Gastroesophageal sphincter (tissue), 4 donors: Measurements from ENCODE around the gene CIB4. TPM values are rescaled to one million over a fixed set of nuclear protein-coding genes. Genes with fewer than 3 reads are reported as not detected.

Source experiments
- ATAC-seq: fragments of 150-250 bp; one replicate; pipeline ENCODE4 v1.9.1; 2016; ENCODE audit warnings: mild to moderate bottlenecking, moderate library complexity
- H3K27ac ChIP-seq, 4 donors: fragments of 200-600 bp; sonication (generic) in 3 of 4; 1 replicate in 3 of 4; 2 replicates in 1 of 4; pipeline ENCODE4 v1.5.1; 2016 to 2019
- H3K27me3 ChIP-seq: fragments of 200-600 bp; sonication (generic); one replicate; pipeline ENCODE4 v1.5.1; 2019
- H3K36me3 ChIP-seq, 2 donors: fragments of 200-600 bp; sonication (generic); one replicate each; pipeline ENCODE4 v1.5.1; 2019; ENCODE audit warnings: control low read depth in 1 of 2
- H3K4me1 ChIP-seq, 3 donors: fragments of 200-600 bp; sonication (generic); 1 replicate in 2 of 3; 2 replicates in 1 of 3; pipeline ENCODE4 v1.5.1; 2016 to 2019; ENCODE audit warnings: control low read depth in 2 of 3
- H3K4me3 ChIP-seq, 2 donors: fragments of 200-600 bp; sonication (generic); one replicate each; pipeline ENCODE4 v1.5.1; 2019; ENCODE audit warnings: mild to moderate bottlenecking in 1 of 2, moderate library complexity in 1 of 2
- H3K9me3 ChIP-seq, 3 donors: fragments of 200-600 bp; sonication (generic); one replicate each; pipeline ENCODE4 v1.5.1; 2017 to 2019; ENCODE audit warnings: control low read depth in 2 of 3
- EP300 ChIP-seq: sonication (generic); formaldehyde crosslinking; IDR thresholded peaks from one replicate; pipeline ENCODE4 v1.6.1; 2017; ENCODE audit warnings: antibody characterized with exemption, mild to moderate bottlenecking
- POLR2A ChIP-seq, 2 donors: fragments of 450-650 bp; IDR thresholded peaks; one replicate each; pipeline ENCODE4 v1.6.1; 2017; ENCODE audit warnings: antibody characterized with exemption in 2 of 2, mild to moderate bottlenecking in 2 of 2, moderate library complexity in 1 of 2
- POLR2AphosphoS5 ChIP-seq: sonication (generic); formaldehyde crosslinking; IDR thresholded peaks from one replicate; pipeline ENCODE4 v1.6.1; 2017; ENCODE audit warnings: antibody characterized with exemption
- WGBS, 2 donors: methylation state at CpG; one replicate each; pipeline ENCODE4 v1.1.5; 2018; ENCODE audit warnings: low coverage in 1 of 2; 5-methylcytosine and 5-hydroxymethylcytosine counted together
- total RNA-seq, 4 donors: library from RNA; depleted of rRNA; stranded (reverse); fragments of >200 nt; gene quantifications; one replicate each; pipeline ENCODE4 v1.1.0, GENCODE V29; 2016
- TF ChIP-seq, protein P1 (sequence below), 4 experiments: fragments of 200-600 bp in 2 of 4; fragments of 450-650 bp in 2 of 4; sonication (generic) in 1 of 4; IDR thresholded peaks; one replicate each; pipeline ENCODE4 v1.5.1; 2017 to 2019; ENCODE audit warnings: antibody characterized with exemption in 4 of 4, mild to moderate bottlenecking in 2 of 4, moderate library complexity in 2 of 4

The CIB4 gene
- total RNA-seq, 4 donors from 2014 or later: not detected

DNA sequence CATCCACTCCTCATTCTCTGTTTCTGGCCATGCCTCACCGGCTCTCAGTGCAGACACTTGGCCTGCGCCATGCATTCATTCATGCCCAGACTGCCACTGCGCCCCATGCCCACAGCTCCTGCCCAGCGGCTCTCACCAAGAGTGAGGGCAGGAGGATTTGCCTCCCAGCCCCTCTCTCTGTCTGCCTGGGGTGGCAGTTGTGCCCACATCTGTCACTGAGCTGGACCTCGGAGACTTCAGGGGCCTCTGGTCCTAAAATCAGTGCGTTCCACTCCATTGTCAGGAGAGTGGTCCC, 75.1 kb downstream of the CIB4 start:
- H3K27me3 ChIP-seq: peaks cover 51% of the 10 kb centered on the region
- TF ChIP-seq POLR2AphosphoS5: no peak
- TF ChIP-seq EP300: no peak
- TF ChIP-seq, protein P1, sequence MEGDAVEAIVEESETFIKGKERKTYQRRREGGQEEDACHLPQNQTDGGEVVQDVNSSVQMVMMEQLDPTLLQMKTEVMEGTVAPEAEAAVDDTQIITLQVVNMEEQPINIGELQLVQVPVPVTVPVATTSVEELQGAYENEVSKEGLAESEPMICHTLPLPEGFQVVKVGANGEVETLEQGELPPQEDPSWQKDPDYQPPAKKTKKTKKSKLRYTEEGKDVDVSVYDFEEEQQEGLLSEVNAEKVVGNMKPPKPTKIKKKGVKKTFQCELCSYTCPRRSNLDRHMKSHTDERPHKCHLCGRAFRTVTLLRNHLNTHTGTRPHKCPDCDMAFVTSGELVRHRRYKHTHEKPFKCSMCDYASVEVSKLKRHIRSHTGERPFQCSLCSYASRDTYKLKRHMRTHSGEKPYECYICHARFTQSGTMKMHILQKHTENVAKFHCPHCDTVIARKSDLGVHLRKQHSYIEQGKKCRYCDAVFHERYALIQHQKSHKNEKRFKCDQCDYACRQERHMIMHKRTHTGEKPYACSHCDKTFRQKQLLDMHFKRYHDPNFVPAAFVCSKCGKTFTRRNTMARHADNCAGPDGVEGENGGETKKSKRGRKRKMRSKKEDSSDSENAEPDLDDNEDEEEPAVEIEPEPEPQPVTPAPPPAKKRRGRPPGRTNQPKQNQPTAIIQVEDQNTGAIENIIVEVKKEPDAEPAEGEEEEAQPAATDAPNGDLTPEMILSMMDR (IDR thresholded peaks at IDR 0.05): no peak
- no peaks in the 10 kb centered on the region for H3K36me3 ChIP-seq
- no peak for ATAC-seq
- H3K27ac ChIP-seq: no peak overlapping the region
- H3K9me3 ChIP-seq: no peaks in the 10 kb centered on the region
- no peak overlapping the region for H3K4me3 ChIP-seq
- peaks cover 0 to 21% (median 11%) of the 10 kb centered on the region in 3 donors for H3K4me1 ChIP-seq
- 95 to 100% methylated on average over 2 to 3 of the region's 6 CpGs for WGBS, 2 donors

DNA sequence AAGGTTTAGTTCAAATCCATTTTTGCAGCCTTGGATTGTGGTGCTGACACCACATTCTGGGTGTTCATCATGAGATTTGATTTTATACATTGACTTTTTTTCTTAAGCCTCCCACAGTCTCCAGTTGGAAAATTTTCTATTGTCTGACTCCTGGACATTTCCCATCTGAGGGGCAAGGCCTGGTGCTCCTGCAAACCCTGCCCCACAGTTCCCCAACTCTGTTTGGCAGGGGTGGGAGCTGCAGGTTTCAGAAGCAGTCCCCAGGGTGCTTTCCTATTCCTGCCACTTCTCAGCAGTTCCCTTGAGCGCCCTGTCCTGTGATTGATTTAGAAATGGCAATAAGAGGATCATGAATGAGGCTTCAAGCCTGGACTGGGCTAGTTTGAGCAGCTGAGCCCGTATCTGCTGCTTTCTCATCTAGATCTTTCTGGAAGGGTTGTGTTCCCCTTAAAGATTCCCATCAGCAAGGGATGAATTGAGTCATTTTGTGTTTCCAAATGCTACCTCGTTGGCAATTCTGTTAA, 77.0 kb downstream of the CIB4 start:
- Histone ChIP-seq H3K36me3 (no peaks in the 10 kb centered on the region), H3K27ac (no peak overlapping the region), H3K9me3 (no peaks in the 10 kb centered on the region), H3K4me3 (no peak overlapping the region), H3K27me3 (peaks cover 54% of the 10 kb centered on the region), H3K4me1 (peaks cover 0 to 21% (median 11%) of the 10 kb centered on the region in 3 donors)
- no peak for ATAC-seq
- TF ChIP-seq POLR2AphosphoS5 (no peak), POLR2A (IDR thresholded peaks at IDR 0.05) (no peak), EP300 (no peak)
- TF ChIP-seq, protein P1 (IDR thresholded peaks at IDR 0.05): no peak
- WGBS, 2 donors: 40 to 71% methylated on average over 1 to 3 of the region's 3 CpGs

DNA sequence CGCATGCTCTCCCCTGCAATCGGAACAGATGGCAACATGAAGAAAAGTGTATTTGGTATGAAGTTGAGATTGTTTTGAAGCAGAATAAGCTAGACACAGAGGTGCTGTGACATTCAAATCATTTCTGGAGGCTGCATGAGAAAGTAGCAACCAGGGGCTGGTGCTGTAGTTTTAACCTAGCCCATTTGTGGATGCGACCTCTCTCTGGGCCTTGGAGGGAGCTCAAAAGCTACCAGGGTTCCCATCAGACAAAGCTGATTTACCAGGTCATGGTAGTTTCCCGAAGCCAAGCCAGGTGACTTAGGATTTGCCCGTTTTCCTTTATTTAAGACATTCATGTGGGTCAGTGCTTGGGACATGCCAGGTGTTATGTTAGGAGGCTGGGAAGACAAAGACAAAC, 77.5 kb downstream of the CIB4 start:
- no peaks in the 10 kb centered on the region for H3K36me3 ChIP-seq
- no peak for TF ChIP-seq POLR2A (IDR thresholded peaks at IDR 0.05)
- TF ChIP-seq, protein P1 (IDR thresholded peaks at IDR 0.05): no peak
- H3K27ac ChIP-seq: no peak overlapping the region
- 82 to 95% methylated on average over 3 to 5 of the region's 5 CpGs for WGBS, 2 donors
- H3K4me1 ChIP-seq: peaks cover 0 to 21% (median 11%) of the 10 kb centered on the region in 3 donors
- H3K9me3 ChIP-seq: no peaks in the 10 kb centered on the region
- no peak overlapping the region for H3K4me3 ChIP-seq
- ATAC-seq: no peak
- peaks cover 54% of the 10 kb centered on the region for H3K27me3 ChIP-seq

DNA sequence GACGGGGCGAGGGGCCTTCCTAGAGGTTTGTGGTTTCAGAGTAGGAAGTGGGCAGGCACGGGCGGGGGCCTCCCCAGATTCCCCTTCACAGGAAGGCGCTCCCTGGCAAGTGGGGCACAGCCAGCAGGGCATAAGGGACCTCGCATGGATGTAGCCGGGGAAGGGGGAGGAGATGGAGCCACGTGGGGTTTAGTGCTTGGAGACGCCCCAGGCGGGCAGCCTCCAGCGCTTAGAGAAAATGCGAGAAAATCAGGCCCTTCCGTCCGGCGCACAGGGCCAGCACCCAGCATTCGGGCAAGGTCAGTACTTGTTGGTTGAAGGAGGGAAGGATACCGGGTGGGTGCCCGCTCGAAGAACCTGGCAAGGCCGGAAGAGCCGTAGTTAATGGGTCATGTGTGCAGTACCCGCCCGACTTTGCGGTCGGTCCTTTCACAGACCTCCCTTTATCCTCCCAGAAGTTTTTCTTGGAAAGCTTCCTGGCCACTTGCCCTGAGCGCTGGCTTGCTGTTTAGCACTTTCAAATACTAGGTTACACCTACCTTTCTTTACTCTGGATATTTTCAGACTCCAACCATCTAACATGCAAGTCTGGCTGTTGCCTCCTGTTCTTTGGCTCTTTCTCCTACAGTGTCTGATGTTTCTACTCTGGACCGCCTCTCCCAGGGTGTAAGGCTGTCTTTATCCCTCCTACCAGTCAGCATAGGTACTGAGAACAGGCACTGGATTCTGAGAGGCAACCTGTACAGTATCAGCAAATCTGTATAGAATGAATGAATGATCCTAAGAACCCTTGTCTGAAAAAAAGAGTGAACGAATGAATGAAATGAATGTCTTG, 78.1 kb downstream of the CIB4 start:
- Histone ChIP-seq H3K4me1 (peaks cover 0 to 21% (median 11%) of the 10 kb centered on the region in 3 donors), H3K27ac (no peak overlapping the region), H3K4me3 (peak overlapping the region; percentile 18 to 51), H3K36me3 (no peaks in the 10 kb centered on the region), H3K27me3 (peaks cover 58% of the 10 kb centered on the region), H3K9me3 (no peaks in the 10 kb centered on the region)
- WGBS, 2 donors: 15 to 24% methylated on average over 8 to 16 of the region's 28 CpGs
- peak; percentile 45 for ATAC-seq
- TF ChIP-seq EP300: no peak
- no peak for TF ChIP-seq POLR2AphosphoS5
- TF ChIP-seq, protein P1 (IDR thresholded peaks at IDR 0.05): no peak
- no peak for TF ChIP-seq POLR2A (IDR thresholded peaks at IDR 0.05)
